ENCODE results near the gene SLC4A1.

GRCh38 chr17:44280392-44280937 is 12.5 kb upstream of the SLC4A1 start:
- TF ChIP-seq EP300 (IDR thresholded peaks at IDR 0.05; ENCODE audit: low read depth): no peak
- TF ChIP-seq, protein P1, sequence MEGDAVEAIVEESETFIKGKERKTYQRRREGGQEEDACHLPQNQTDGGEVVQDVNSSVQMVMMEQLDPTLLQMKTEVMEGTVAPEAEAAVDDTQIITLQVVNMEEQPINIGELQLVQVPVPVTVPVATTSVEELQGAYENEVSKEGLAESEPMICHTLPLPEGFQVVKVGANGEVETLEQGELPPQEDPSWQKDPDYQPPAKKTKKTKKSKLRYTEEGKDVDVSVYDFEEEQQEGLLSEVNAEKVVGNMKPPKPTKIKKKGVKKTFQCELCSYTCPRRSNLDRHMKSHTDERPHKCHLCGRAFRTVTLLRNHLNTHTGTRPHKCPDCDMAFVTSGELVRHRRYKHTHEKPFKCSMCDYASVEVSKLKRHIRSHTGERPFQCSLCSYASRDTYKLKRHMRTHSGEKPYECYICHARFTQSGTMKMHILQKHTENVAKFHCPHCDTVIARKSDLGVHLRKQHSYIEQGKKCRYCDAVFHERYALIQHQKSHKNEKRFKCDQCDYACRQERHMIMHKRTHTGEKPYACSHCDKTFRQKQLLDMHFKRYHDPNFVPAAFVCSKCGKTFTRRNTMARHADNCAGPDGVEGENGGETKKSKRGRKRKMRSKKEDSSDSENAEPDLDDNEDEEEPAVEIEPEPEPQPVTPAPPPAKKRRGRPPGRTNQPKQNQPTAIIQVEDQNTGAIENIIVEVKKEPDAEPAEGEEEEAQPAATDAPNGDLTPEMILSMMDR (IDR thresholded peaks at IDR 0.05): no peak
